ENCODE measurements around the gene SLC6A13.
A peak's percentile ranks its signal among the peaks of the same experiment; 100 is the strongest.
"Not testable (repeated sequence)": the region's sequence is repeated elsewhere in the genome, so short reads cannot be mapped to it uniquely, and the experiment has no call there.

SLC6A13 gene

DNA sequence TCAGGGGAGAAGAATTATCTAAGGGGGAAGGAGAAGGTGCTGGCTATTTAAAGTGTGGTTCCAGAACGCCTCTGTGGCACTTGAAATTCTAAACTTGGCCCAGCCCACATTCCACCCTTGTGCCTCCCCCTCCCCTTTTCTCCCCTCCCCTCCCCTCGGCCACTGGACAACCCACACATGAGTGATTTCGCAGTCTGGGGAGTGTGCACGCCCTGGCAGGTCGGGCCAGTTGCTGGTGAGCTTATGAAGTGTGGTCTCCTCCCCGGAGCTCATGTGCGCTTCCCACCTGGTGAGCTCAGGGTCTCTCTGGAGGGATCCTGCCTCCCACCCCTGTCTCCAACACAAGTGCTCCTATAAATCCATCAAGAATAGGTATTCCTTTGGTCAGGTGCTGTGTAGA is at the start of gene SLC6A13:
SLC6A13 (minus strand) TSS at position 20 of the 400 bp plus-strand sequence. CDS start 2,784 bp downstream, outside the sequence.
- no peak for DNase-seq (ENCODE audit: low spot score)

DNA sequence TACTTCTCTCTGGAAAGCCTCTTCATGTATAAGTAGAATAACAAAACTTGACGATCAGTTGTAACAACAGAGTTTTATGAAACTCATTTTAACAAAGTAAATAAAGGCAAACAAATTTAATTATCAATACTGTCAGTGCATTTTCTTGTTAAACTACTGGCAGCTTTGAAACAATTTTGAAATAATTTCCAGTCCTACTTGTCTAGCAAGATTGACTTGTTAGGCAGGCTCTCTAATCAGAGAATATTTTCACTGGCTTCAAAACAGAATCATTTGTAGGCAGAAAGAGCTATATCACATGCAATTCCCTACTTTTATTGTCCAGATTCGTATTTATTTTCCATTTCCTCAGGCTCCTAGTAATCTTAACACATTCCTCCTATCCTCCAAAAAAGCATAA is 45.9 kb upstream of the SLC6A13 start:
- DNase-seq (ENCODE audit: low spot score) = no peak

- no peak for DNase-seq (ENCODE audit: low spot score)
These were observed 44.8 kb upstream of the SLC6A13 start for GRCh38 chr12:307406-307805.

DNA sequence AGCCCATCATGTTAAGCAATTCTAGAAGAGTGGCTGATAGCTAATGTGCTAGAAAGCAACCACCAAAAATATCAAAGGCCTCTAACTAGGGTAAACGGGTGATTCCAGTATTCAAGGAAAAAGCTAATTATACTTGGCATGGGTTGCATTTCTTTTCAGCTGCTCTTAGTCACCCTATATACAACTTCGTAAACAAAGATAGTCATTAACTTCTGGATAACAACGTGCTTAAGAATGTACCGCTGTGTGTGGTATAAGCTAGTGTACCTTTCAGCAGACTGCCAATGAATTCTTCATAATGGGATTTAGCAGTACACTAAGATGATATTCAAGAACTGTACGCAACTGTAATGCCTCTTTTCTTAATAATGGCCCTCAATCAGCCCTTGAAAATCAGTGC is 42.2 kb upstream of the SLC6A13 start:
- no peak for DNase-seq (ENCODE audit: low spot score)

GRCh38 chr12:302766-303165 is 40.1 kb upstream of the SLC6A13 start:
- not testable (repeated sequence) for DNase-seq (ENCODE audit: low spot score)

DNA sequence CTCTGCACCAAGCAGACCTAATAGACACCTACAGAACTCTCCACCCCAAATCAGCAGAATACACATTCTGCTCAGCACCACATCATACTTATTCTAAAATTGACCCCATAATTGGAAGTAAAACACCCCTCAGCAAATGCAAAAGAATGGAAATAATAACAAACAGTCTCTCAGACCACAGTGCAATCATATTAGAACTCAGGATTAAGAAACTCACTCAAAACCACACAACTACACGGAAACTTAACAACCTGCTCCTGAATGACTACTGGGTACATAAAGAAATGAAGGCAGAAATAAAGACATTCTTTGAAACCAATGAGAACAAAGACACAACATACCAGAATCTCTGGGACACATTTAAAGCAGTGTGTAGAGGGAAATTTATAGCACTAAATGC is 37.5 kb upstream of the SLC6A13 start:
- DNase-seq (ENCODE audit: low spot score) = not testable (repeated sequence)

DNA sequence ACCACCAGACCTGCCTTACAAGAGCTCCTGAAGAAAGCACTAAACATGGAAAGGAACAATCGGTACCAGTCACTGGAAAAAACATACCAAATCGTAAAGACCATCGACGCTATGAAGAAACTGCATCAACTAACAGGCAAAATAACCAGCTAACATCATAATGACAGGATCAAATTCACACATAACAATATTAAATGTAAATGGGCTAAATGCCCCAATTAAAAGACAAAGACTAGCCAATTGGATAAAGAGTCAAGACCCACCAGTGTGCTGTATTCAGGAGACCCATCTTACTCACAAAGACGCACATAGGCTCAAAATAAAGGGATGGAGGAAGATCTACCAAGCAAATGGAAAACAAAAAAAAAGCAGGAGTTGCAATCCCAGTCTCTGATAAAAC is 36.9 kb upstream of the SLC6A13 start:
- not testable (repeated sequence) for DNase-seq (ENCODE audit: low spot score)

- not testable (repeated sequence) for DNase-seq (ENCODE audit: low spot score)
These were observed 35.4 kb upstream of the SLC6A13 start for GRCh38 chr12:298059-298458.

DNA sequence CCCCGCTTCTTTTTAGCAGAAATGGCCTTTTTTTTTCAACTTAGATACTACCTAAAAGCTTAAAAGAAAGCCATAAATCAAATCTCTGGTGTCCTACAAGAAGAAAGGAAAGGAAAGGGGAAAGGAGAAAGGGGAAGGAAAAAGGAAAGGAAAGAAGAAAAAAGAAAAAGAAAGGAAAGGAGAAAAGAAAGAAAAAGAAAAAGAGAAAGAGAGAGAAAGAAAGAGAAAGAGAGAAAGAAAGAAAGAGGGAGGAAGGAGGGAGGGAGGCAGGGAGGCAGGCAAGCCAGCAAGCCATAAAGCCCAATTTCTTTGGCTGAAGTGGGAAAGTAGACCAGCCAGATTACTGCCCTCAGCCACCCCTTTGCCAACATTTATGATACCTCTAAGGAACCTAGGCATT is 32.5 kb upstream of the SLC6A13 start:
- no peak for DNase-seq (ENCODE audit: low spot score)

DNA sequence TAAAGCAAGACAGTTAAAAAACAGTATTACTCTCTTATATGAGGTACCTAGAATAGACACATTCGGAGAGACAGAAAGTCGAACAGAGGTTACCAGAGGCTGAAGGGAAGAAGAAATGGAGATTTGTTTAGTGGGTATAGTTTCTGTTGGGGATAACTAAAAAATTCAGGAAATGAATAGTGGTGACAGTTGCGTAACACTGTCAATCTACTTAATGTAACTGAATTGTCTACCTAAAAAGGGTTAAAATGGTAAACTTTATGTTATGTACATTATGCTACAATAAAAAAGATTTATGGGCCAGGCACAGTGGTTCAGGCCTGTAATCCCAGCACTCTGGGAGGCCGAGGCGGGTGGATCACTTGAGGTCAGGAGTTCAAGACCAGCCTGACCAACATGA is 30.6 kb upstream of the SLC6A13 start:
- DNase-seq (ENCODE audit: low spot score) = no peak

DNA sequence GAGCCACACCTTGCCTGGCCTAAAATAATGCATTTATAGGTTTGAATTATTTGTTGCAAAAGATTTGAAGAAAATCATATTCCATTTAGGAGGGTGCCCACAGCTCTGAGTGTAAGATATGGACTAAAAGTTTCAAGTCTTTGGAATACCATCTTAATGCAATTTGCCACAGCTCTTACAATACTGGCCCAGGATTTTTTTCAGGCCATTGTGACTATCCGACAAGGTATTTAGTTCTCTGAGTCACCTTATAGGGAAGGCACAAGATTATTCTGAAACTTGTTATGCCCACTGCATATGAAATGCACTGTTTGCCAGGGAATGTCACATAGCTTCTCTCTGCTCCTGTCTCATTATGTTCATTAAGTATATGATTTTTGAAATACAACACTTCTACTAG is 29.6 kb upstream of the SLC6A13 start:
- DNase-seq (ENCODE audit: low spot score) = no peak

DNA sequence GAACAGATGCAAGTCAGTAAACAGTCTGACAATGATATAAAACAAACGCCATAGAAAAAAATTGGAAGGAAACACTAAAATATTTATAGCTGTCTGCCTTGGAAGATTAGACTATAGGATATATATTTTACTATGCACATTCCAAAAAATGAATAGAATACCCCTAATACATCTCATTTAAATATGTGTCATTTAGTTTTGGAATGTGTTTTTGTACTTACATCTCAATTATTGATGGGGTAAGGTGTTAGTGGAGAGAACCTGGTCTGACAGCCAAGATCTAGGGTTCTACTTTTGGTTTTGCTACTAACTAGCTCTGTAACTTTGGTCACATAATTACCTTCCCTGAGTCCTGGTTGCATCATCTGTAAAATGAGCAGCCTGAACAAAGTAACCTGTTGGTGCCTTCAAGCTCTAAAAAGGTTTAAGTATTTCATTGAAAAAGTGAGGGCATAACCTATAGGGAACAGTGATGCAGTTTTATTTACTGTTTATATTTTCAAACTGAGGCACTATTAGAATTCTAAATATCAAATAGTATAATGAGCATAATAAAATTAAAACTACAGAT is 28.6 kb upstream of the SLC6A13 start:
- no peak for DNase-seq (ENCODE audit: low spot score)

DNA sequence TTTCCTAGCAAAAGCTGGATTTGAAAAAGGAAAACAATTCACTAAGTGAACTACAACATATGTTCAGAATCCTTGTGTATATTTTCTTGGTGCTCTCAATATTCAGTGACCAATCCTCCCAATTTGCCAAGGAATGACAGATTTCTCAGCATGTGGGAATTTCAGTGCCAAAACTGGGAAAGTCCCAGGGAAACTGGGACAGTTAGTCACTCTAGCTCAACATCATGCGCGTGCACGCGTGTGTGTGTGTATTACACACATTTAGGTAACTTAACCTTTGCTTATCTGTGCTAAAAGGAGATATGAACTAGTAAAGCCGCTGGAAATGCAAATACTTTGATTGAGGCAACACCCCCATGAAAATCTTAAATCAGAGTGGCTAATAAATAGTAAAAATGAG is 26.1 kb upstream of the SLC6A13 start:
- peak; percentile 50 for DNase-seq (ENCODE audit: low spot score)

DNA sequence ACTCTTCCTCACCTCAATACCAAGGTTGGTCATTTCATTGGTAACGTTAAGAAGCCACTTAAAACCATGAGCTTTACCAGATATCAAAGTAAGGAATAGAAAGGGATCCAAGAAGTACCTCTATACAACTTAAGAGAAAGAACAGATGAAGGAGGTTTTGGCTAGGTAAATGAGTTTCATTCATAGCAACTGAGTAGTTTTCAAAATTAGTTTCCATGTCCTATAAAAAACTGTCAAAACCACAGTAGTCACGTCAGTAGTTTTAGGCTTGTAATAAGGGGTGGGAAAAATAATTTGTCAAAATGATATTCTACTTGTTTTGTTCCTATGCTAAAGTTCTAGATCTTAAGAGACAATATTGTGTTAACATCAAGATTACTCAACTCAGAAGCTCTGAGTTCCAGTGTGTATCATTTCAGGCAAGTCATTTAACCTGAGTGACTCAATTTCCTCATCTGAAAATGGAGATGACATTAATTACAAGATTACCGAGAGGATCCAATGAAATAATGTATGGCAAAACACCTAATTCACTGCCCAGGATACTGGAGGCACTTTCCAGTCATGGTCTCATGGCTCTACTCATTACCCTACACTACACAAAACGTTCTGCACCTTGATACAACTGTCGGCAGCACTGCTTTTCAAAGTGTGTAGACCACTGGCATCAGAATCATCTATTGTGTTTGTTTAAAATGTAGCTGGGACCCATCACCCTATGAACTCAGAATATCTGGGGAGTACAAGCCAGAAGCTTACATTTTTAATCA is 24.1 kb upstream of the SLC6A13 start:
- DNase-seq (ENCODE audit: low spot score) = no peak

- DNase-seq (ENCODE audit: low spot score) = no peak
These were observed 15.4 kb upstream of the SLC6A13 start for GRCh38 chr12:278046-278445.

DNA sequence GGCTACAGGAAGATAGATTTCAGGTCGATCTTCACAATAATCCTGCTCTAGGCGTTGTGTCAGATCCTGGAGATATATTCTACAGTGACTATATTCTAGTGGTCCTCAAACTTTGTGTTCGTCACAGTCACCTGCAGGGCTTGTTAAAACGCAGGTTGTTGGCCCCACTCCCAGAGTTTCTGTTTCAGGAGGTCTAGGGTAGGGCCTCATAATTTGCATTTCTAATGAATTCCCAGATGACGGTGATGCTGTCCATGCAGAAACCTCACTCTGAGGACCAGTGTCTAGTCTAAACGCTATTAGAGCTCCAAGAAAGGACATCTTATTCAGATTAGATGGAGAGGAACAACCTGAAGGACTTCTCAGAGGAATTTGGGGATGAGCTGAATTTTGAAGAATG is 13.2 kb upstream of the SLC6A13 start:
- DNase-seq (ENCODE audit: low spot score) = no peak

DNA sequence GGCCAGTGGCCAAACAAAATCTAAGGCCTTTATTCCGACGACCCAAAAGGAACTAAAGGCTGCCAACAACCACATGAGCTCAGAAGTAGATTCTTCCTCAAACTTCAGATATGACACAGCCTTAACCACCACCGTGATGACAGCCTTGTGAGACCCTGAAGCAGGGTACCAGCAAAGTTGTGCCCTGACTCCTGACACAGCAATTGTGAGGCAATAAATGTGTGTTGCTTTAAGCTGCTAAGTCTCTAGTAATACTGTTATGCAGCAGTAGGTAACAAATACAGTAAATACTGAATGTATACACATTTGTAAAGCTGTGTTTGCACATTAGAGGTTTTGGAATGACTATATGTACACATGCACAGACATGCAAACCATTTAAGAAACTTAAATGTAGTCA is 10.7 kb upstream of the SLC6A13 start:
- DNase-seq (ENCODE audit: low spot score) = no peak

DNA sequence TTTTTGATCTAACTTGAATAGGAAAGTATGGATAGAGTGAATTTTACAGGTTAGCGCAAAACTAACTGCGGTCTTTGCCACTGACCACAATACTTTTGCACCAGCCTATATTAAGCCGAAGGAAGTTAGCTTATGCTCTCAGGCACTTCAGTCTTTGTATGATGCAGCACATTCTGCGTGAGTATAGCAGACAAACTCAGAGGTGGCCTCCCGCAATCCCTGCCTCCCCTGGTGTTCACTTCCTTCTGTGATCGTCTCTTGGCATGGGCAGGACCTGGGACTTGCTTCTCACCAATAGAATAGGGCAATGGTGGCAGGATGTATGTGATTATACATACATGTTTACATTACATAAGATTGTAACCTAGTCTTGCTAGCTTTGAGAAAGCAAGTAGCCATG is 10.3 kb upstream of the SLC6A13 start:
- DNase-seq (ENCODE audit: low spot score) = no peak

DNA sequence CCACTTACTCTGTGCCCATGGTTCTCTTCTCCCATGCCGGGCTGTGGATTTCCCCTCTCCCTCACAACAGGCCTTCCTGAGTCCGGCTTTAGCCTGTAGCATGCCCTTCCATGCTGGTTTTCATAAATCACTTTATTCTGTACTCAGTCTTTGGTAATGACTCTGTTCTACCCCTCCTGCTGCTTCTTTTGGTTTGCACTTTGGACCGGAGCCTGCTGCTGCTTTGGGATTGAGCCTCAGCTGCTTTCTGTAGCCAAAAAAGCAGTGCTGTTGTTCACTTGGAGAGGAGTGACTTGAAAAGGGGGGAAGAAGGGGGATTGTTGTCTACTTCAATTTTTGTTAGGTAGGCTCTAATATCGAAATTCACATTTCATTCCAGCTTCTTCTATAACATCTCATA is 8.5 kb upstream of the SLC6A13 start:
- no peak for DNase-seq (ENCODE audit: low spot score)

- DNase-seq (ENCODE audit: low spot score) = no peak
These were observed 6.6 kb upstream of the SLC6A13 start for GRCh38 chr12:269191-269590.

DNA sequence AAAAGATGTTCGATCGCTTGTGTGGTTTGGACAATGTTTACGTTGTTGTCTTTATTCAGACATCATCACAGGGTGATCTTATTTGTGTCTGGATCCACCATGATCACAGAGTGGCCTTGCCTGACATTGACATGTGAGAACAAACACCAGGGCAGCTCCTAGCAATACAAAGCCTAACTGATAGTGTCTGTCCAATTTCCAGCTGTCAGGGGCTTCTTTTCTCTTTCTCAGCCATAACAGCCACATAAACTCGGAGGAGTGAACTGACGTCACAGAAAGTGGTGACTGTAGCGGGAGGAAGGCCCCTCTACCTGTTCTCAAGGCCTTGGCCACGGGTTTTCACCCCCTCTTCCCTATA is 5.8 kb upstream of the SLC6A13 start:
- no peak for DNase-seq (ENCODE audit: low spot score)

DNA sequence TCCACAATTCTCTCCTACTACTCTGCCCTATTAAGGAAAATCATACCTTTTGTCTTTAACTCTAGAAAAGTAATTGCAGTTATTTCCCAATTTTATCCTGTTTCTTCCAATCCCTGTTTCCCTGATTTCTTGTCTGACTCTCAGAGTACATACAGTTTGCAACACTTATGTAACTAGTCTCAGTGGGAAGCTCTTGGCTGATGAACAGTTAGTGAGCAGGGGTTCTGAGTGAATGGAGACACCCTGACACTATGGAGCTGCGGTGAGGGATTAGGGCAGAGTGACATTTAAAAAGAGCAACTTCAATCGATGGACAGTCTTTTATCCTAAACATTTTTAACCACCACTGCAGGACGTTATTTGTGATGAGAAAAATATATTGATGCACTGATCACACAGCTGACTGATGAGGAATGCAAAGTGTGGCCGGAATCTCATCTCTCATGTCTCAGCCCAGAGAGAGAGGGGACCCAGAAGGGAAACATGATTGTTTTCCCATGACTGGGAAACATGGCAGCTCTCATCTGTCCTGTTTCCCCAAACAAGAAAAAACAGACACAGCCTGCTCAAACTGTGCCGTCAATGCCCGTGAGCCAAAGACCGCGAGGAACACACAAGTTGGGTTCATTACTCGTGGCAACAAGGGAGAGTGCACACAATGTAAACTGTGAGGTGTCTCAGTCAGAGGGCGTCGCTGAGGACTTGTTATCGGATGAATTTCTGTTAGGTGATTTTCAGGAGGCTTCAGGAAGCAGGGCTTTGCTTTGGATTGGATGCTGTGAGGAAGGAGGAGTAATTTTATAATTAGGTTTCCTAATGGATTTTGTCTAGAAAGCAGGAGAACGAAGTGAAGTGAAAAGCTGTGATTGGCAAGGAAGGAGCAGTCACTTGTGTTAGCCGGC is 5.2 kb upstream of the SLC6A13 start:
- no peak for DNase-seq (ENCODE audit: low spot score)

DNA sequence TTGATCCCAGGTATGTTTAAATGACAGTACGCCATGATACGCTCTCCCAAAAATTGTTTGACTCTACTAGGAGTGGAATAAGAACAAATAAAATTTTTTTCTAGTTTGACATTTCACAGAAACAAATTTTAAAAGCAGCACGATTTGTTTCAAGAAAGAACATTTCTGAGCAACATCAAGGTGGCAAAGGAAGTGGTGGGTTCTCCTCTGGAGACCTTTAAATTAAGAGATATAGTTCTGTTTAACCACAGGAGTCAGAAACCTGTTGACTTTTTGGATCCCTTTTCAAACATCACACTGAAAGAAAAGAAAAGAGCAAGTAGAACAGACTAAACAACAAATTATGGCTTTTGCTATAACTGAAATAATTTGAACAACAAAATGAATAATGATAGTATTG is 2.5 kb upstream of the SLC6A13 start:
- DNase-seq (ENCODE audit: low spot score) = no peak

Data from GM03348 (cell line).